BLaER1 (cell line): ENCODE results near the gene FFAR2.

ENCODE experiments used
- H3K27ac ChIP-seq: shearing (Covaris generic); formaldehyde crosslinking; 2 replicates; pipeline ENCODE4 v1.8.1; 2022
- H3K27me3 ChIP-seq: shearing (Covaris generic); formaldehyde crosslinking; 2 replicates; pipeline ENCODE4 v1.8.1; 2022
- H3K36me3 ChIP-seq: shearing (Covaris generic); formaldehyde crosslinking; 2 replicates; pipeline ENCODE4 v1.8.1; 2022
- H3K4me1 ChIP-seq: shearing (Covaris generic); formaldehyde crosslinking; 2 replicates; pipeline ENCODE4 v1.8.1; 2022
- H3K4me2 ChIP-seq: shearing (Covaris generic); formaldehyde crosslinking; 2 replicates; pipeline ENCODE4 v1.8.1; 2022
- H3K4me3 ChIP-seq: shearing (Covaris generic); formaldehyde crosslinking; 2 replicates; pipeline ENCODE4 v1.8.1; 2022
- H3K9ac ChIP-seq: shearing (Covaris generic); formaldehyde crosslinking; 2 replicates; pipeline ENCODE4 v1.8.1; 2022
- H3K9me3 ChIP-seq: shearing (Covaris generic); formaldehyde crosslinking; 2 replicates; pipeline ENCODE4 v1.8.1; 2022
- H4K20me1 ChIP-seq: shearing (Covaris generic); formaldehyde crosslinking; 2 replicates; pipeline ENCODE4 v1.8.1; 2022
- Cebpa-rat ChIP-seq: shearing (Covaris generic); IDR thresholded peaks from 2 replicates; pipeline ENCODE4 v1.8.1; 2022

The FFAR2 gene

GRCh38 chr19:35437406-35437951, 10.6 kb upstream of the FFAR2 start:
- no peaks in the 10 kb centered on the region for H3K36me3 ChIP-seq

GRCh38 chr19:35438096-35438495, 10.0 kb upstream of the FFAR2 start:
- Histone ChIP-seq H3K9me3 (no peaks in the 10 kb centered on the region), H3K4me3 (no peak overlapping the region), H3K4me2 (no peak overlapping the region), H3K4me1 (peaks cover 51% of the 10 kb centered on the region), H3K27ac (no peak overlapping the region), H4K20me1 (no peaks in the 10 kb centered on the region), H3K9ac (no peak overlapping the region), H3K36me3 (no peaks in the 10 kb centered on the region), H3K27me3 (no peaks in the 10 kb centered on the region)
- no peak for TF ChIP-seq Cebpa-rat

More at GRCh38 chr19:35437406-35437951, 10.6 kb upstream of the FFAR2 start:
- Histone ChIP-seq H3K9me3 (no peaks in the 10 kb centered on the region), H3K4me1 (peaks cover 47% of the 10 kb centered on the region), H3K4me3 (no peak overlapping the region), H4K20me1 (no peaks in the 10 kb centered on the region), H3K27ac (peak overlapping the region; percentile 41), H3K9ac (no peak overlapping the region), H3K4me2 (peak overlapping the region; percentile 73), H3K27me3 (no peaks in the 10 kb centered on the region)
- no peak for TF ChIP-seq Cebpa-rat

DNA sequence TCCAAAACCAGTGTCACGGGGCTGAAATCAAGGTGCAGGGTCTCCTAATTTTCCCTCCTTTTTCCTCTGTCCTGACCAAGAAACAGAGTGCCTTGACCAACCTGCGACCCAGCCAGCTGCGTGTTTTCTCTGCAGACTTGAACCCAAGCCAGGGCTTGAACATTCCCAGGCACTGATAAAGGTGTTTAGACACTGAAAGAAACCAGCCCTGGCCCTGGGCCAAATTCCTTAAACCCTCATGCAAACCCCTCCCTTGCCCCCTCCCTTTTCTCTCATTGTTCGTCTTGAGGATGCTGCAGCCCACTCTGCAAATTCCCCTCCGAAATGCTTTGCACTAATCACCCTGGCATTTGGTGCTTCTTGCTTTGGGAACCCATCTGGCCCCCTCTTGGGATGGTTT, 9.5 kb upstream of the FFAR2 start:
- no peaks in the 10 kb centered on the region for H4K20me1 ChIP-seq
- no peak overlapping the region for H3K4me3 ChIP-seq
- no peak overlapping the region for H3K4me2 ChIP-seq
- no peaks in the 10 kb centered on the region for H3K36me3 ChIP-seq
- H3K27me3 ChIP-seq: no peaks in the 10 kb centered on the region
- no peak overlapping the region for H3K27ac ChIP-seq
- peaks cover 51% of the 10 kb centered on the region for H3K4me1 ChIP-seq
- no peak for TF ChIP-seq Cebpa-rat
- no peaks in the 10 kb centered on the region for H3K9me3 ChIP-seq
- no peak overlapping the region for H3K9ac ChIP-seq

DNA sequence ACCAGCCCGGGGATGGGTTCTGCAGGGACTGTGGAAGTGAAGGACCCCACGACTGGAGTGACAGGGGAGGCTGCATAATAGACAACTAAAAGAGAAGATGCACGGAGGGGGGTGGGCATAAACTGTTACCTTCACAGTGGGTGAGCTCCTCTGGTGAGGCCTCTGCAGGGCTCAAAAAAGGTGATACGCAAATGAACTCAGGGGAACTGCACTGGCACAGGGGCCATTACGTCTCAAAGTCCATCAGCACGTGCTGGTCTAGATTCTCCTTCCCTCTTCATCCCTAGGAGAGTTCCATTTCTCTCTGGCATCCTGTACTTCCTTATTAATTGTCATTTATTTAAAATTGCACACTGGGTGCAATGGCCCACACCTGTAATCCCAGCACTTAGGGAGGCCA, 8.1 kb upstream of the FFAR2 start:
- no peaks in the 10 kb centered on the region for H3K27me3 ChIP-seq
- no peak for TF ChIP-seq Cebpa-rat
- no peak overlapping the region for H3K27ac ChIP-seq
- H4K20me1 ChIP-seq: no peaks in the 10 kb centered on the region
- no peak overlapping the region for H3K4me2 ChIP-seq
- peaks cover 51% of the 10 kb centered on the region for H3K4me1 ChIP-seq
- H3K36me3 ChIP-seq: no peaks in the 10 kb centered on the region
- no peak overlapping the region for H3K9ac ChIP-seq
- H3K9me3 ChIP-seq: no peaks in the 10 kb centered on the region
- no peak overlapping the region for H3K4me3 ChIP-seq

DNA sequence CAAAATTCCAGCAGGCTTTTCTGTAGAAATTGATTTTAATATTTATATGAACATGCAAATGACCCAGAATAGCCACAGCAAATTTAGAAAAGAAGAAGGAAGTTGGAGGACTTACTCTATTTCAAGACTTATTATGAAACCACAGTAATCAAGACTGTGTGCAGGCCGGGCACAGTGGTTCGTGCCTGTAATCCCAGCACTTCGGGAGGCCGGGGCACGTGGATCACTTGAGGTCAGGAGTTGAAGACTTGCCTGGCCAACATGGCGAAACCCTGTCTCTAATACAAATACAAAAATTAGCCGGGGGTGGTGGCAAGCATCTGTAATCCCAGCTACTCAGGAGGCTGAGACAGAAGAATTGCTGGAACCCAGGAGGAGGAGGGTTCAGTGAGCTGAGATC, 6.0 kb upstream of the FFAR2 start:
- Histone ChIP-seq H3K36me3 (no peaks in the 10 kb centered on the region), H3K4me3 (no peak overlapping the region), H3K9me3 (no peaks in the 10 kb centered on the region), H4K20me1 (no peaks in the 10 kb centered on the region), H3K27me3 (no peaks in the 10 kb centered on the region), H3K4me1 (peaks cover 32% of the 10 kb centered on the region), H3K27ac (no peak overlapping the region), H3K9ac (no peak overlapping the region), H3K4me2 (peak overlapping the region; percentile 50)
- TF ChIP-seq Cebpa-rat: no peak

DNA sequence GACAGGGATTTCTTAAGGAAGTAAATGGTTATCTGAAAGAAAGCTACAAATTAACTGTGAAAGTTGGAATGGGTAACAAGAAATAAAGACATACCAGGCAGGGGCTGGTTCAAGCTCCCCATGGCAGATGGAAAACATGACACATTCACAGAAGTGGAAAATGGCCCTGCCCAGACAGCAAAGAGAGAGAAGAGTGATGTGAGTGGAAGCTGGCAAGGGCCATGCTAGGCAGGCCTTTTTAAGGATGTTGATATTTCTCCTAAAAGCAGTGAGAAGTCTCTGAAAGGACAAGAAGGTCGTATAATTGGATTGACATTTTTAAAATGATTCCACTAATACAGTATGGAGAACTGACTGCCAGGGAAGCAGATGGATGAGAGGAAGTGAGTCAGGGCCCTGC, 3.3 kb upstream of the FFAR2 start:
- Histone ChIP-seq H3K4me2 (no peak overlapping the region), H3K9ac (no peak overlapping the region), H4K20me1 (no peaks in the 10 kb centered on the region), H3K9me3 (no peaks in the 10 kb centered on the region), H3K36me3 (no peaks in the 10 kb centered on the region), H3K4me1 (peaks cover 45% of the 10 kb centered on the region), H3K4me3 (no peak overlapping the region), H3K27ac (no peak overlapping the region), H3K27me3 (no peaks in the 10 kb centered on the region)
- TF ChIP-seq Cebpa-rat: no peak

GRCh38 chr19:35445826-35446593, 2.0 kb upstream of the FFAR2 start:
- no peaks in the 10 kb centered on the region for H4K20me1 ChIP-seq
- H3K27ac ChIP-seq: no peak overlapping the region
- no peak overlapping the region for H3K4me2 ChIP-seq
- H3K36me3 ChIP-seq: no peaks in the 10 kb centered on the region
- TF ChIP-seq Cebpa-rat: no peak
- no peaks in the 10 kb centered on the region for H3K9me3 ChIP-seq
- H3K4me3 ChIP-seq: no peak overlapping the region
- H3K4me1 ChIP-seq: peaks cover 55% of the 10 kb centered on the region
- no peak overlapping the region for H3K9ac ChIP-seq
- no peaks in the 10 kb centered on the region for H3K27me3 ChIP-seq

- Histone ChIP-seq H3K9me3 (no peaks in the 10 kb centered on the region), H3K4me3 (no peak overlapping the region), H3K9ac (no peak overlapping the region), H3K27ac (no peak overlapping the region), H3K4me2 (peak overlapping the region; percentile 65), H3K27me3 (no peaks in the 10 kb centered on the region), H3K4me1 (peaks cover 53% of the 10 kb centered on the region), H4K20me1 (no peaks in the 10 kb centered on the region), H3K36me3 (no peaks in the 10 kb centered on the region)
- no peak for TF ChIP-seq Cebpa-rat
Measured at GRCh38 chr19:35449359-35450043, 1.4 kb downstream of the FFAR2 start.

- Histone ChIP-seq H4K20me1 (no peaks in the 10 kb centered on the region), H3K9ac (no peak overlapping the region), H3K27ac (no peak overlapping the region), H3K4me3 (no peak overlapping the region), H3K27me3 (no peaks in the 10 kb centered on the region), H3K4me2 (peak overlapping the region; percentile 69), H3K9me3 (no peaks in the 10 kb centered on the region), H3K36me3 (no peaks in the 10 kb centered on the region), H3K4me1 (peaks cover 60% of the 10 kb centered on the region)
- no peak for TF ChIP-seq Cebpa-rat
Measured at GRCh38 chr19:35451338-35452096, 3.5 kb downstream of the FFAR2 start.
